Trophoblast cell (in vitro differentiated cells and primary cell): ENCODE results near the gene RPUSD1.

Experiments used
- DNase-seq, 2 donors: peaks; one replicate each; pipeline ENCODE4 v3.0.0-alpha.2; 2016
- H2AFZ ChIP-seq: 2 replicates; pipeline ENCODE4 v1.6.1; 2013; ENCODE audit warnings: low read length, moderate library complexity, mild to moderate bottlenecking; ENCODE audit not compliant: insufficient read depth, poor library complexity
- H2AK5ac ChIP-seq: 2 replicates; pipeline ENCODE4 v1.6.1; 2013; ENCODE audit warnings: mild to moderate bottlenecking, low read length
- H2BK120ac ChIP-seq: 2 replicates; pipeline ENCODE4 v1.6.1; 2013; ENCODE audit warnings: low read length, mild to moderate bottlenecking, moderate library complexity; ENCODE audit not compliant: insufficient read depth, poor library complexity
- H2BK12ac ChIP-seq: 2 replicates; pipeline ENCODE4 v1.6.1; 2013; ENCODE audit warnings: mild to moderate bottlenecking, low read length, moderate library complexity
- H2BK5ac ChIP-seq: 2 replicates; pipeline ENCODE4 v1.6.1; 2013; ENCODE audit warnings: low read length, low read depth, moderate library complexity, mild to moderate bottlenecking; ENCODE audit not compliant: poor library complexity
- H3K14ac ChIP-seq: 2 replicates; pipeline ENCODE4 v1.6.1; 2013; ENCODE audit warnings: mild to moderate bottlenecking, low read length
- H3K18ac ChIP-seq: 2 replicates; pipeline ENCODE4 v1.6.1; 2013; ENCODE audit warnings: mild to moderate bottlenecking, low read length
- H3K23ac ChIP-seq: 2 replicates; pipeline ENCODE4 v1.6.1; 2013; ENCODE audit warnings: low read length
- H3K27ac ChIP-seq: 2 replicates; pipeline ENCODE4 v1.5.1; 2013; ENCODE audit warnings: low read depth, mild to moderate bottlenecking, inconsistent platforms, low read length, moderate library complexity
- H3K27me3 ChIP-seq: 2 replicates; pipeline ENCODE4 v1.6.1; 2013; ENCODE audit warnings: inconsistent platforms, mild to moderate bottlenecking, low read length, moderate library complexity; ENCODE audit not compliant: insufficient read depth
- H3K36me3 ChIP-seq, 2 experiments: 1 replicate in 1 of 2; 2 replicates in 1 of 2; pipeline ENCODE4 v1.6.1; 2013; ENCODE audit warnings: low read length in 2 of 2, mild to moderate bottlenecking in 2 of 2, moderate library complexity in 1 of 2; ENCODE audit not compliant: insufficient read depth in 2 of 2, control insufficient read depth in 1 of 2
- H3K4ac ChIP-seq: 2 replicates; pipeline ENCODE4 v1.6.1; 2013; ENCODE audit warnings: low read depth, mild to moderate bottlenecking, low read length, moderate library complexity
- H3K4me1 ChIP-seq, 2 experiments: 1 replicate in 1 of 2; 2 replicates in 1 of 2; pipeline ENCODE4 v1.6.1; 2013; ENCODE audit warnings: low read length in 2 of 2, mild to moderate bottlenecking in 2 of 2, moderate library complexity in 1 of 2; ENCODE audit not compliant: insufficient read depth in 2 of 2, control insufficient read depth in 1 of 2
- H3K4me2 ChIP-seq: 2 replicates; pipeline ENCODE4 v1.6.1; 2013; ENCODE audit warnings: inconsistent platforms, mild to moderate bottlenecking, low read length, moderate library complexity
- H3K4me3 ChIP-seq: 2 replicates; pipeline ENCODE4 v1.5.1; 2013; ENCODE audit warnings: mild to moderate bottlenecking, low read depth, low read length, inconsistent platforms
- H3K79me1 ChIP-seq: one replicate; pipeline ENCODE4 v1.6.1; 2013; ENCODE audit warnings: low read length
- H3K79me2 ChIP-seq: 2 replicates; pipeline ENCODE4 v1.6.1; 2013; ENCODE audit warnings: low read length, mild to moderate bottlenecking; ENCODE audit not compliant: control insufficient read depth, insufficient read depth, poor library complexity
- H3K9ac ChIP-seq: 2 replicates; pipeline ENCODE4 v1.6.1; 2013; ENCODE audit warnings: mild to moderate bottlenecking, low read length
- H3K9me3 ChIP-seq: 2 replicates; pipeline ENCODE4 v1.6.1; 2013; ENCODE audit warnings: low read depth, mild to moderate bottlenecking, control low read depth, inconsistent platforms, low read length; ENCODE audit not compliant: insufficient read depth
- H4K12ac ChIP-seq: 2 replicates; pipeline ENCODE4 v1.6.1; 2013; ENCODE audit warnings: low read depth, mild to moderate bottlenecking, low read length, moderate library complexity
- H4K8ac ChIP-seq: 2 replicates; pipeline ENCODE4 v1.6.1; 2013; ENCODE audit warnings: low read depth, mild to moderate bottlenecking, low read length, moderate library complexity
- H4K91ac ChIP-seq: one replicate; pipeline ENCODE4 v1.6.1; 2013; ENCODE audit warnings: low read depth, mild to moderate bottlenecking, low read length, moderate library complexity
- WGBS: extraction: QIAGEN DNeasy Blood & Tissue Kit; methylation state at CpG from one replicate; pipeline ENCODE4 v1.1.7; 2013; ENCODE audit warnings: missing lambda C conversion rate; ENCODE audit not compliant: insufficient read length, insufficient coverage; ENCODE audit errors: extremely low coverage; 5-methylcytosine and 5-hydroxymethylcytosine counted together

Gene RPUSD1

DNA sequence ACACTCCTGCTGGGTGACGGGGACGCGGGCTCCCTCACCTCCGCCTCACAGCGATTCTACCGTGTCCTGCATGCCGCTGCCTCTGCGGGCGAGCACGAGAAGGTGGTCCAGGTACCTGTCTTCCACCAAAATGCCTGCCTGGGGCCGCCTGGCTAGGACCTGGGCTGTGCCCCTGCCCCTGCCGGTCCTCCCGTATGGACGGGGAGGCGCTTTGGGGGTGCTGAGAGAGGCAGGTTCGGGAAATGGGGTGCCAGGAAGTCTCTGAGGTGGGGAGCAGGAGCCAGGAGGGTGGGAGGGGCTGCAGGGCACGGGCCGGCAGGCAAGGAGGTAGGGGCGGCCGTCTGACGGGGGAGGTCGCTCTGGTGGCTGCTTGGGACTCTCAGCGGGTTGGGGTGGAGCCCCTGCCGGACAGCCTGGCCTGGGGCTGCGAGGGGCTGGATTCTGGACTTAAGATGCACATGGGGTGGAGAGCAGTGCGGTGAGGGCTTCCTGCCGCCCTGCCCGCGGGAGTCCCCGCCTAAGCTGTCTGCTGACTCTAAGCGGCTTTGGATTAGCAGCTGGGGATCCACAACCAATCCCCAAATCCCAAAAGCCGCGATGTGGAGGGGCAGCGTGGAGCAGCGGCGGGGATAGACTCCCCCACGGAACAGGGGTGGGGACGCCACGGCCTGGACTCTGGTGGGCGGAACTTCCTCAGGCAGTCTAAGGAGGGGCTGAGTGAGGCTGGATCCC lies 6.1 kb upstream of the RPUSD1 start:
- no peaks in the 10 kb centered on the region for H3K79me1 ChIP-seq
- H3K14ac ChIP-seq = no peak overlapping the region
- H3K9ac ChIP-seq = no peak overlapping the region
- H4K91ac ChIP-seq = no peak overlapping the region
- no peak overlapping the region for H2AK5ac ChIP-seq
- no peaks in the 10 kb centered on the region for H3K27me3 ChIP-seq
- H2BK5ac ChIP-seq = no peak overlapping the region
- no peak overlapping the region for H3K27ac ChIP-seq
- H3K4me3 ChIP-seq = no peak overlapping the region
- H2BK12ac ChIP-seq = no peak overlapping the region
- H3K4ac ChIP-seq = no peak overlapping the region
- no peak overlapping the region for H3K4me2 ChIP-seq
- H3K9me3 ChIP-seq = no peaks in the 10 kb centered on the region
- WGBS = no CpG with 5 or more reads among the region's 40 CpGs
- H3K36me3 ChIP-seq = peaks cover 73 to 74% of the 10 kb centered on the region in 2 experiments
- H2BK120ac ChIP-seq = no peak overlapping the region
- H4K8ac ChIP-seq = no peak overlapping the region
- H3K4me1 ChIP-seq = peaks cover 2 to 3% of the 10 kb centered on the region in 2 experiments
- DNase-seq = no peak
- H4K12ac ChIP-seq = no peak overlapping the region
- H3K79me2 ChIP-seq = no peaks in the 10 kb centered on the region
- H2AFZ ChIP-seq = no peak overlapping the region
- H3K23ac ChIP-seq = no peak overlapping the region
- H3K18ac ChIP-seq = no peak overlapping the region

DNA sequence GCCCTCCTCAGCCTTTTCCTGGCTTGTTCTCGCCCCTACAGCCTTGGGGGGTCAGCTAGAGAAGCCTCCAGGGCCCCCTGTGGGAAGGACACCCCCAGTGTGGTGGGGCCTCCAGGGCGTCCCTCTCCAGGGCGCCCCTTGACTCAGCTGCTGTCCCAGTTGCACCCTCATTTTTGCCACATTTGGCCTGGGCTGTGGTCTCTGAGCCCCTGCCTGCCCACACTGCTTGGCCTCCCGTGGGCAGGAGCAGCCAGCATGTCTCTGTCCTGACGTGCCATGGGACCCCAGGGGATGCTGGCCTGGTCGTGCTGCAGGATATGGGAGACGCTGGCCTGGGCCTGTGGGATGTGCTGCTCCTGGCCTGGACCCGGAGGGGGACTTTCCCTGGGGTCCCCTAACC lies 5.2 kb upstream of the RPUSD1 start:
- H3K4me1 ChIP-seq = peaks cover 6 to 8% of the 10 kb centered on the region in 2 experiments
- no peak overlapping the region for H3K4ac ChIP-seq
- H4K91ac ChIP-seq = no peak overlapping the region
- no peak overlapping the region for H3K27ac ChIP-seq
- no peak overlapping the region for H2AK5ac ChIP-seq
- peaks cover 3% of the 10 kb centered on the region for H3K79me1 ChIP-seq
- H2BK5ac ChIP-seq = no peak overlapping the region
- H3K18ac ChIP-seq = no peak overlapping the region
- peak overlapping the region; percentile 32 for H3K4me3 ChIP-seq
- H4K8ac ChIP-seq = no peak overlapping the region
- no peak overlapping the region for H2BK120ac ChIP-seq
- no CpG with 5 or more reads among the region's 8 CpGs for WGBS
- peaks cover 8% of the 10 kb centered on the region for H3K79me2 ChIP-seq
- peaks cover 73 to 74% of the 10 kb centered on the region in 2 experiments for H3K36me3 ChIP-seq
- H2BK12ac ChIP-seq = no peak overlapping the region
- no peak overlapping the region for H3K14ac ChIP-seq
- no peak overlapping the region for H3K9ac ChIP-seq
- H3K27me3 ChIP-seq = no peaks in the 10 kb centered on the region
- H3K4me2 ChIP-seq = no peak overlapping the region
- no peaks in the 10 kb centered on the region for H3K9me3 ChIP-seq
- no peak overlapping the region for H3K23ac ChIP-seq
- no peak overlapping the region for H4K12ac ChIP-seq
- DNase-seq = no peak
- H2AFZ ChIP-seq = no peak overlapping the region

DNA sequence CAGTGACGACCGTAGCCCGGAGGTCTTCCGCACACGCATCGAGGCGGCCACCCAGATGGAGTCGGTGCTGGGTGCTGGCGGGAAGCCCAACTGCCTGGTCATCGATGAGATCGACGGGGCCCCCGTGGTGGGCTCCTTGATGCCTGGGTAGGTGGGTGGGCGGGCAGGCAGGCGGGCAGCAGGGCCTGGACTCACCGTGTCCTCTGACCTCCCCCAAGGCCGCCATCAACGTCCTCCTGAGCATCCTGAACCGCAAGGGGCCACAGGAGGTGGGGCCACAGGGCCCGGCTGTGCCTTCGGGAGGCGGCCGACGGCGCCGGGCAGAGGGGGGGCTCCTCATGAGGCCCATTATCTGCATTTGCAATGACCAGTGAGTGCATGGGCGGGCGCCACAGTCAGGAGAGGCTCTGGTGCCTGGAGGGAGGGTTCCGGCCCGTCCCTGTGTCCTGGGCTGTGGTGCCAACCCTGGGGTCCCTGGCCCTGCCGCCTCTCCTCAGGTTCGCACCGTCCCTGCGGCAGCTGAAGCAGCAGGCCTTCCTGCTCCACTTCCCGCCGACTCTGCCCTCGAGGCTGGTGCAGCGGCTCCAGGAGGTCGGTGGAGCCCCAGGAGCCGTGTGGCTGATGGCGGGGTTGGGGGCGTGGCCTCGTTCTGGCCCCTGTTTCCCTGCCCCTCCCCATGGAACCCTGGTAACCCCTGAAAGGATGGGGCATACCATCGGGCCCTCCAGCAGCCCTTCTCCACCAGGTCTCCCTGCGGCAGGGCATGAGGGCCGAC lies 4.2 kb upstream of the RPUSD1 start:
- no peak overlapping the region for H3K18ac ChIP-seq
- no peak overlapping the region for H3K4ac ChIP-seq
- H4K91ac ChIP-seq = no peak overlapping the region
- no peak overlapping the region for H4K12ac ChIP-seq
- no peak overlapping the region for H3K4me3 ChIP-seq
- H4K8ac ChIP-seq = no peak overlapping the region
- no peaks in the 10 kb centered on the region for H3K27me3 ChIP-seq
- no peaks in the 10 kb centered on the region for H3K9me3 ChIP-seq
- peaks cover 6 to 11% of the 10 kb centered on the region in 2 experiments for H3K4me1 ChIP-seq
- H3K23ac ChIP-seq = no peak overlapping the region
- no peak overlapping the region for H3K27ac ChIP-seq
- no peak overlapping the region for H2AK5ac ChIP-seq
- peaks cover 5% of the 10 kb centered on the region for H3K79me1 ChIP-seq
- no peak overlapping the region for H3K4me2 ChIP-seq
- no peak overlapping the region for H2BK120ac ChIP-seq
- DNase-seq = no peak
- no CpG with 5 or more reads among the region's 46 CpGs for WGBS
- no peak overlapping the region for H3K9ac ChIP-seq
- H3K36me3 ChIP-seq = peaks cover 68 to 70% of the 10 kb centered on the region in 2 experiments
- H2BK12ac ChIP-seq = no peak overlapping the region
- H2BK5ac ChIP-seq = no peak overlapping the region
- no peak overlapping the region for H3K14ac ChIP-seq
- H2AFZ ChIP-seq = no peak overlapping the region
- H3K79me2 ChIP-seq = peaks cover 8% of the 10 kb centered on the region

DNA sequence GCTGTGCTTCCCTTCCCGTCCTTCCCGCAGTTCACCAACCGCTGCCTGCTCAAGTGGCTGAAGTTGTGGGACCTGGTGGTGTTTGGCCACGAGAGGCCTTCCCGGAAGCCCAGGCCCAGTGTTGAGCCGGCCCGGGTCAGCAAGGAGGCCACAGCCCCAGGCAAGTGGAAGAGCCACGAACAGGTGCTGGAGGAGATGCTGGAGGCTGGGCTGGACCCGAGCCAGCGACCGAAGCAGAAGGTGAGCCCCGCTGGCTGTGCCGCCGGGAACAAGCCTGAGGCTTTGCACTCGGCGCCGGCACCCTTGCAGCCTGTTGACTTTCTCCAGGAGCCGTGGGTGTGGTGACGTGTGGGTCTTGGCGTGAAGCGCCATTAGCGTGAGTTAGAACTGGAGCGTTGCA lies 3.0 kb upstream of the RPUSD1 start:
- Histone ChIP-seq H3K36me3 (peaks cover 65 to 68% of the 10 kb centered on the region in 2 experiments), H2BK12ac (no peak overlapping the region), H3K79me1 (peaks cover 5% of the 10 kb centered on the region), H3K4me3 (no peak overlapping the region), H3K9me3 (no peaks in the 10 kb centered on the region), H2BK5ac (no peak overlapping the region), H3K4ac (no peak overlapping the region), H4K8ac (no peak overlapping the region), H3K9ac (no peak overlapping the region), H3K27ac (no peak overlapping the region), H3K14ac (no peak overlapping the region), H2AFZ (no peak overlapping the region), H3K27me3 (no peaks in the 10 kb centered on the region), H2AK5ac (no peak overlapping the region), H3K4me2 (no peak overlapping the region), H2BK120ac (no peak overlapping the region), H3K23ac (no peak overlapping the region), H4K91ac (no peak overlapping the region), H3K18ac (no peak overlapping the region), H3K79me2 (peaks cover 8% of the 10 kb centered on the region), H4K12ac (no peak overlapping the region), H3K4me1 (peaks cover 6 to 14% of the 10 kb centered on the region in 2 experiments)
- DNase-seq = no peak
- no CpG with 5 or more reads among the region's 23 CpGs for WGBS
